NB4 (cell line): ENCODE results near the gene RNF220.
"Not testable (repeated sequence)": the region's sequence is repeated elsewhere in the genome, so short reads cannot be mapped to it uniquely, and the experiment has no call there.

ENCODE experiments used
- DNase-seq: peaks from one replicate; pipeline ENCODE4 v3.0.0; 2010; ENCODE audit warnings: low read depth
- H3K4me3 ChIP-seq: one replicate; pipeline ENCODE4 v1.5.1; 2011; ENCODE audit warnings: mild to moderate bottlenecking, low read depth, low read length, moderate library complexity
- CTCF ChIP-seq: IDR thresholded peaks from one replicate; pipeline ENCODE4 v1.5.1; 2012; ENCODE audit warnings: low read depth, low read length
- MYC ChIP-seq: IDR thresholded peaks from 2 replicates; pipeline ENCODE4 v1.6.1; 2011; ENCODE audit warnings: low read depth, low read length
- POLR2A ChIP-seq: IDR thresholded peaks from 2 replicates; pipeline ENCODE4 v1.6.1; 2011; ENCODE audit warnings: mild to moderate bottlenecking; ENCODE audit not compliant: insufficient read length; ENCODE audit errors: extremely low read depth
- TF ChIP-seq, protein P1 (sequence below): IDR thresholded peaks from 2 replicates; pipeline ENCODE4 v1.6.1; 2011; ENCODE audit warnings: low read depth, low read length

The RNF220 gene

GRCh38 chr1:44499306-44499705 is 94.3 kb downstream of the RNF220 start:
- DNase-seq = no peak
- TF ChIP-seq, protein P1, sequence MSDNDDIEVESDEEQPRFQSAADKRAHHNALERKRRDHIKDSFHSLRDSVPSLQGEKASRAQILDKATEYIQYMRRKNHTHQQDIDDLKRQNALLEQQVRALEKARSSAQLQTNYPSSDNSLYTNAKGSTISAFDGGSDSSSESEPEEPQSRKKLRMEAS = no peak
- TF ChIP-seq MYC (no peak), CTCF (no peak), POLR2A (no peak)
- no peak overlapping the region for H3K4me3 ChIP-seq

GRCh38 chr1:44500181-44501046 is 95.4 kb downstream of the RNF220 start:
- TF ChIP-seq POLR2A = no peak
- TF ChIP-seq CTCF = no peak
- TF ChIP-seq, protein P1 = no peak
- no peak for TF ChIP-seq MYC
- no peak for DNase-seq
- no peak overlapping the region for H3K4me3 ChIP-seq

- H3K4me3 ChIP-seq = no peak overlapping the region
- no peak for TF ChIP-seq MYC
- TF ChIP-seq POLR2A = no peak
- no peak for TF ChIP-seq CTCF
- TF ChIP-seq, protein P1 = no peak
- DNase-seq = no peak
These were observed 96.2 kb downstream of the RNF220 start for GRCh38 chr1:44501047-44501890.

- not testable (repeated sequence) for DNase-seq, H3K4me3 ChIP-seq
These were observed 97.8 kb downstream of the RNF220 start for GRCh38 chr1:44502823-44503222.

- TF ChIP-seq POLR2A (no peak), CTCF (no peak), MYC (no peak)
- TF ChIP-seq, protein P1 = no peak
- DNase-seq = no peak
- H3K4me3 ChIP-seq = no peak overlapping the region
These were observed 98.6 kb downstream of the RNF220 start for GRCh38 chr1:44503625-44504024.

DNA sequence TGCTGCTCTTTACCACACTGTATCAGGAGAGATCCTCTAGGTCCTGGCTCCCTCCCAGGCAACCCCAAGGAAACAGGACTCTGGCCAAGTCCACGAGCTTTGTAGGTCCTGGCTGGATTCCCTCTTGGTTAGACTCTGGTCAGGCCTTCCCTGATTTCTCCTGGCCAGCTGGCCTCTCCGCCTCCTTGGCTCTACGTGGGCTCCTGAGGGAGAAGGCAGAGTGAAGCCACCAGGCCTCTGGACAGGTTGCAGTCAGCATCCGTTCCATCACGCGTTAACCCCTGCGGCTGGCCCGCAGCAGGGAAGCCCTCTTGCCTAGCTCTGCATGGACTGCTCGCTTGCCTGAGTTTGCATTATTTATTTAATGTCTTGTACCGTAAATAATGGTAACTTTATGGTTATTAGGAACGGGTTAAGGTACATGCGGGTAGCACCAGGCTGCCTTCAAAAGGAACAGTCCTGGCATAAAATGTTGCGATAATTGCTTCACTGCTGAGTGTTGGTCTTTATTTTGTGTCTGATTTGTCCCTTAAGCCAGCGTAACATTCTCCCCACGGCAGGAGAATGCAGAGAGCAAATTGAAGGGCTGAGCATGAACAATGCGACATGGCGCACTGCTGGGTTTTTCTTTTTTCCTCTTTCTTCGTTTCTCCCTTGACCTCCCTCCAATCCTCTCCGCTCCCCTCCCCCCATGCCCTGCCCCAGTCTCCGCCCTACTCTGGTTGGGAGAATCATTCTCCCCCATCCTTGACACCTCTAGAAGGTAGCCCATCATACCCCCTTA is 100.3 kb downstream of the RNF220 start:
- no peak for DNase-seq
- TF ChIP-seq, protein P1 = no peak
- TF ChIP-seq MYC (no peak), POLR2A (no peak), CTCF (no peak)
- H3K4me3 ChIP-seq = no peak overlapping the region
